DMS 273 (cell line): ENCODE measurements around the gene PLIN5.

Source experiments
- DNase-seq: peaks from one replicate; lab custom pipeline; 2025; ENCODE audit not compliant: unreplicated experiment; lab: John Stamatoyannopoulos, UW

Gene PLIN5

DNA sequence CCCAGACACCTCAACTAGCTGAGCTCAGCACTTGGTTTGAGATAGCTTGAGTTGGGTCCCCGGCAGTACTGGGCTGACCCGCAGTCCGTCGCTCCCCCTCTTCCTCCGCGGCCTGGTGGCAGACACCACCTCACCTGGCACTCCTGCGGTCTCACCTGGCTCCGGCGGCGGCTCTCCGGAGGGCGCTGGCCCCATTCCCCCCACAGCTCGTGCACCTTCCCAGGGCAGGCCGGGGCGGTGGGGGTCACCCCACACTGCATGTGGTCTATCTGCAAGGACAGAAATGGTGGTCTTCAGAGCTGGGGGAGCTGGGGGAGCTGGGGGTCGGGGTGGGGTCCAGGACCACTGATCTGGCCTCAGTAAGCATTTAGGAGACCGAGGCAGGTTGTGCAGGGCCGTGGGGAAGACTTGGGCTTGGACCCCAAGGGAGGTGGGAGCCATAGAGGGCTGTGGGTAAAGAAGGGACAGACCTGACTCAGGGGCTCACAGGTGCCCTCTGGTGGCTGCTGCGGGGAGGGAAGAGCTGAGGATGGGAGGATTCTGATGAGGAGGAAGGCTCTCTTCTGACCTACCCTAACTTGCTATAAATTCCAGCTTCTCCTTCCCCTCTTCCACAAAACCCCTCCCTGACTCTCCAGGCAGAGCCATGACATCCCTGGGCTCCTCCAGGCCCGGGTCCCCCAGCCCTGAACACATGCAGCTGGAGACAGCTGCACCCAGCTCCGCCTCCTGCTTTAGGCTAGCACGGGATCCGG is 10.0 kb downstream of the PLIN5 start:
- DNase-seq: peak; percentile 81

GRCh38 chr19:4523306-4524110 is 11.5 kb downstream of the PLIN5 start:
- peak; percentile 57 for DNase-seq

DNA sequence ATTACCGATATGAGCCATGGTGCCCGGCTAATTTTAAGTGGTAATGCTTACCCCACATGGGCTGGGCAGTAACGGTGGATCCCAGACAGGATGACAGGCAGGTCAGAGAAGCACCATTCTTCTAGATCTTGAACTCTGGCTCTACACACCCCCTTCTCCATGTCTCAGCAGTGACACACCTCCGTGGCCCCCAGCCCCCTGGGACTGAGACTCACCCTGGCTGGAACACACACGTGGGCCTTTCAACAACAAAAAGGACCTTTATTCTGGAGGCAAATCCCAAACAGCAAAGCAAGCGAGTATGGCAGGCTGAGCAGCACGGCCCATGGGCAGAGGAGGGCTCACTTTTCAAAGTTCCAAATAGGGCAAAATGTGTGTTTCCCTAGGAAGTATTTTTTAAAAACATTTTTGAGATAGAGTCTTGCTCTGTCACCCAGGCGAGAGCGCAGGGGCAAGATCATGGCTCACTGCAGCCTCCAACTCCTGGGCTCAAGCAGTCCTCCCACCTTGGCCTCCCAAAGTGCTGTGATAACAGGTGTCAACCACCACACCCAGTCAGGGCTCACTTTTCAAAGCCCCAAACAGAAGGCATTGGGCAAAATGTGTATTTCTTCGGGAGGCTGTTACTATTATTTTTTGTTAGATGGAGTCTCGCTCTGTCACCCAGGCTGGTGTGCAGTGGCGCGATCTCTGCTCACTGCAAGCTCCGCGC is 12.6 kb downstream of the PLIN5 start:
- DNase-seq: no peak

DNA sequence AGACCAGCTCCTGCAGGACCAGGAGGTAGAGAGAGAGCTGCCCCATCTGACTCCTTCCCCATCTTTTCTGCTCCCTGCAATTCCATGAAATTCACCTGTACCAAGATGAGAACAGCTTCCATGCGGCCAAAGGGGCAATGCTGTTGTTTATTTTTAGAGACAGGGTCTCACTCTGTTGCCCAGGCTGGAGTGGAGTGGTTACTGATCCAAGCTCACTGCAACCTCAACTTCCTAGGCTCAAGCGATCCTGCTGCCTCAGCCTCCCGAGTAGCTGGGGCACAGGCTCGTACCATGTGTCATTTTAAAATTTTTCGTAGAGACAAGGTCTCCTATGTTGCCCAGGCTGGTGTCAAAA is 13.2 kb downstream of the PLIN5 start:
- DNase-seq: no peak

DNA sequence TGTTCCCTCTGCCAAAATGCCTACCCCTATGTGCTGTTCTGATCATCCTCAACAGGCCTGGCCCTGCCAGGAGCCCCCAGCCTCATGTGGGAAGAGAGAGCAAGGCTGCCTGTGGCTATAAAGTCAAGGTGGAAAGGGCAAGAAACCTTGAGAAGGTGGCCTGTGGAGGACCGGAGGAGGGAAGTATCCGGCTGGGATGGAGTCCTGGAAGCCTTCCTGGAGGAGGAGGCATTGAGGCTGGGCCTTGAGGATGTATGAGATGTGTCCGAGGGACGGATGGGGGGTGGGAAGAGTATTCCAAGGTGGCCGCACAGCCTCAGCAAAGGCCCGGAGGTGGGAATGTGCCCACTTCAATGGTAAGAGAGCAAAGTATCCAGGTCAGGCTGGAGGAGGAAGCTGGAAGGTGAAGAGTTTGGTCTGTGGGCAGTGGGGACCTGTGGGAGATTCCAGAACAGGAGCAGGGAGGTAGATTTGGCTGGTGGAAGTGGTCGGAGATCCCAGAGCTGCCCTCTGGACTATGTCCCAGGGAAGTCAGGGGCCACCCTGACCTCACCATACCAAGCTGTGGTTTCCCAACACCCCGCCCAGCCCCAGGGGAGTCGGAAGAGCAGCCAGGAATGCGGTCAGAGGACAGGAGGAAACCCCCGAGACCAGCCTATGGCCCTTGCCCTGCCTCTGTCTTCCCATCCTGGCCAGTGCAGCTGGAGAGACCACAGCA is 13.7 kb downstream of the PLIN5 start:
- DNase-seq: no peak

GRCh38 chr19:4519521-4520277 is 15.3 kb downstream of the PLIN5 start:
- DNase-seq: no peak

GRCh38 chr19:4519172-4519496 is 15.9 kb downstream of the PLIN5 start:
- no peak for DNase-seq

GRCh38 chr19:4518345-4519171 is 16.5 kb downstream of the PLIN5 start, which contains the start of gene PLIN4:
PLIN4 (minus strand) TSS chr19:4518486; CDS start chr19:4518272, 214 bp downstream.
- peak; percentile 71 for DNase-seq

- DNase-seq: no peak
Observed at GRCh38 chr19:4517451-4518057, 17.5 kb downstream of the PLIN5 start.

GRCh38 chr19:4516939-4517300 is 18.1 kb downstream of the PLIN5 start:
- peak; percentile 50 for DNase-seq

DNA sequence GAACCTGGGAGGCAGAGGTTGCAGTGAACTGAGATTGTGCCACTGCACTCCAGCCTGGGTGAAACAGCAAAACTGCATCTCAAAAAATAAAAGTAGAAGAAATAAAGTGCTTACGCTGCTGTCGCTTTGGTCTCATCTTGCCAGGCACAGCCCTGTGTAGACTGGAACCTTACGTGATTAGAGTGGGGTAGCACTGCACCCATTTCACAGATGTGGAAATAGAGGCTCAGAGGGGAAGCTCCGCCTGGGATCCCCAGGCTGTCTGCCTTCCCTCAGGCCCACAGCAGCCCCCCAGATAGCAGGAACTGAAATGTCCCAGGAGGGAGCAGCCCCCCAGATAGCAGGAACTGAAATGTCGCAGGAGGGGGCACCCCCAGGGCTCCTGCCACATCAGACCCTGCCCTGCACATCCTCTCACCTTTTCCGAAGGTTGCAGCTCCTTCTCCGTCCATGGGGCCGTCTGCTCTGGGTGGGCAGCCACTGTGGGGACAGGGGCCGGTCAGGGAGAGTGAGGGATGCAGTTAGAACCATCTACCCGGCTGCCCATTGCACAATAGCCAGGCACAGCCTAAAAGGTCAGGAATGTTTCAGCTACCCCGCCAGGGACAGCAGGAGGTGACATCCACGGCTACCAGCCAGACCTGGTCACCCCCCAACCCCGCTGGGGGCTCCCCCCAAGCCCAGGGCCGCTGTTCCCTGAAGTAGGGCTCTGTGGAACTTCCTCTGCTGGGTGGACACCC is 18.7 kb downstream of the PLIN5 start:
- no peak for DNase-seq

- DNase-seq: no peak
Observed at GRCh38 chr19:4515732-4516131, 19.3 kb downstream of the PLIN5 start.

GRCh38 chr19:4513248-4513647 is 21.8 kb downstream of the PLIN5 start:
- no peak for DNase-seq

GRCh38 chr19:4512070-4512469 is 23.0 kb downstream of the PLIN5 start:
- DNase-seq: no peak

DNA sequence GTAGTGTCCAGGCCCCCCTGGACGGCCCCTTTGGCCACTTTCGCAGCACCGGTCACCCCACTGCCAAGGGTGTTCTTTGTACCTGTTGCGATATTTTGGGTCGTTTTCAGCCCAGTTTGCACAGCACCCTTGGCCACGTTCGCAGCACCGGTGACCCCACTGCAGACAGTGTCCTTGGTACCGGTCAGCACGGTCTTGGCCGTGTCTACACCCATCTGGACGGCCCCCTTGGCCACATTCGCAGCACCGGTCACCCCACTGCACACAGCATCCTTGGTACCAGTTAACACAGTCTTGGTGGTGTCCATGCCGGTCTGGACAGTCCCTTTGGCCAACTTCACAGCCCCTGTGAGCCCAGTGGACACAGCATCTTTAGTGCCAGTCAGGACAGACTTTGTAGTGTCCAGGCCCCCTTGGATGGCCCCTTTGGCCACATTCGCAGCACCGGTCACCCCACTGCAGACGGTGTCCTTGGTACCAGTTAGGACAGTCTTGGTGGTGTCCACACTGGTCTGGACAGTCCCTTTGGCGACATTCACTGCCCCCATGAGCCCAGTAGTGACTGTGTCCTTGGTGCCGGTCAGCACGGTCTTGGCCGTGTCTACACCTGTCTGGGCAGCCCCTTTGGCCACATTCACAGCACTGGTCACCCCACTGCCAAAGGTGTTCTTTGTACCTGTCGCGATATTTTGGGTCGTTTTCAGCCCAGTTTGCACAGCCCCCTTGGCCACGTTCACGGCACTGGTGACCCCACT is 23.5 kb downstream of the PLIN5 start:
- no peak for DNase-seq

DNA sequence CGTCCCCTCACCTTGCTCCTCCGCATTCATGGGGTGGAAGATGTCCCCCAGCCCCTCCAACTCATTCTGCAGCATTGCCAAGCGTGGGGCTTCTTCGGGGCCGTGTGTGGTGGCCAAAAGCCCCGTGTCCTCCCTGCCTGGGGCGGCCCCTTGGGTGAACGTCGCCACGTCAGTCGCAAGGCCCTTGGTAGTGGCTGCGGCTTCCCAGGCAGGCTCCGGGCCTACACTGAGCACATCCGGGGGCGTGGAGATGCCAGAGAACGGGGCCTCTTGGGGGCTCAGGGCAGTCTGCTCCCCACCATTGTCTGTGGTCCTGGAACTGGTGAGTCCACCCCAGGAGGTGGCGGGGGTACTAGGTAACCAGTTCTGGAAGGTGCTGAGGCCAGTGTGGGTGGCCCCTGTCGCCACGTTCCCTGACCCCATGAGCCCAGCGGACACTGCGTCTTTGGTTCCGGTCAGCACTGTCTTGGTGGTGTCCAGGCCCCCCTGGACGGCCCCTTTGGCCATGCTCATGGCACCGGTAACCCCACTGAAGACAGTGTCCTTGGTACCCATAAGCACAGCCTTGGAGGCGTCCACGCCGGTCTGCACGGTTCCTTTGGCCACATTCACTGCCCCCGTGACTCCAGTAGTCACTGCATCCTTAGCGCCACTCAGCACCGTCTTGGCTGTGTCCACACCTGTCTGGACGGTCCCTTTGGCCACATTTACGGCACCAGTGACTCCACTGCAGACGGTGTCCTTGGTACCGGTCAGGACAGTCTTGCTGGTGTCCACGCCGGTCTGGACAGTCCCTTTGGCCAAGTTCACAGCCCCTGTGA is 24.4 kb downstream of the PLIN5 start:
- no peak for DNase-seq

DNA sequence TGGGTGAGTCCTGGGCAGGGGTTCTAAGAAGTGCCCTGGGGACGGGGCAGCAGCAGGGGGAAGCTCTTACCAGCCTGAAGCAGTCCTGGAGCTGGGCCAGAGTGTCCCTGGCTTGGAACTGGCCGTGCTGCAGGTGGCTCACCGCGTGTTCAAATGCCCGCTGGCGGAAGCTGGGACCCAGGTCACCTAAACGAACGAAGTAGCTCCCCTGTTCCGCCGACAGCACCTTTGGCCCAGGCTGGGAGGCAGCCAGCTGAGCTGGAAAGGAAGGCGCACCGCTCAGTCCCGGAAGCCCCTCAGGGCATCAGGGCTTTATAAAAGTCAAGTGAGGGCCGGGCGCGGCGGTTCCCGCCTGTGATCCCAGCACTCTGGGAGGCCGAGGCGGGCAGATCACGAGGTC is 26.3 kb downstream of the PLIN5 start:
- DNase-seq: no peak
